Fibroblast of the aortic adventitia (primary cell): ENCODE results near the gene CAPN5. TPM values are rescaled to one million over a fixed set of nuclear protein-coding genes. Genes with fewer than 3 reads are reported as not detected.

ENCODE experiments used
- DNase-seq: peaks from one replicate; pipeline ENCODE4 v3.0.0-alpha.2; 2010; ENCODE audit warnings: low read depth
- H3K4me3 ChIP-seq: 2 replicates; pipeline ENCODE4 v1.5.1; 2011; ENCODE audit warnings: low read depth, mild to moderate bottlenecking, control low read depth, low read length, moderate library complexity
- CTCF ChIP-seq: IDR thresholded peaks from 2 replicates; pipeline ENCODE4 v1.5.1; 2011; ENCODE audit warnings: mild to moderate bottlenecking, low read length, control low read depth, inconsistent platforms; ENCODE audit not compliant: insufficient read depth
- total RNA-seq: library from RNA; depleted of rRNA; stranded (reverse); fragments of >200 nt; gene quantifications from 2 replicates; pipeline ENCODE4 v1.2.3, GENCODE V29; 2012; ENCODE audit warnings: low replicate concordance

The CAPN5 gene
- total RNA-seq, 1 donor = 31.0 TPM

DNA sequence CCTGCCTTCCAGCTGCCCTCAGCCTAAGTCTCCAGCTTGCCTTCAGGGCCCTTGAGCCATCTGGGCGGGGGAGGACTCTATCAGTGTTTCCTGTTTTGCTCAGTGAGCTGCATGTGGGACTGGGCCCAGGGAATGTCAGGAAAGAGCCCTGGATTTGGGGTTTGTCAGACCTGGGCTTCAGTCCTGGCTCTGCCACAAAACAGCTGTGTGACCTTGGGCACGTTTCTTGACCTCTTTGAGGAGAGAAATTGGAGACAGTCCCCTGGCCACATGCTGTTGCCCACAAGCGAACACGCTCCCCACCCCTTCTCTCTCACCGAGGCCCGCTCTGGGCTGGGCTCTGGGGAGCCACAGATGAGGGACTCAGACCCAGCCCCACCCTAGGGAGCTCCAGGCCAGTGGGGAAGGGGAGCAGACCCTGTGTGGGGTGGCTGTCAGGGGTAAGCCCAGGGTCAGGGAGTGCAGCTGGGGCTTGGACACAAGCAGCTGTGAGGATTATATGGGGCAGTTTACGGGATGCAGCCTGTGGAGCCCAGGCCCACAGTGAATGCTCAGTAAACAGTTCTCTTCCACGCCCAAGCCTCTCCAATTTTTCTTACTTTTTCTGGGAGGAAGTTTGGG, 73.6 kb downstream of the CAPN5 start:
- TF ChIP-seq CTCF = no peak
- H3K4me3 ChIP-seq = no peak overlapping the region
- peak; percentile 80 for DNase-seq

DNA sequence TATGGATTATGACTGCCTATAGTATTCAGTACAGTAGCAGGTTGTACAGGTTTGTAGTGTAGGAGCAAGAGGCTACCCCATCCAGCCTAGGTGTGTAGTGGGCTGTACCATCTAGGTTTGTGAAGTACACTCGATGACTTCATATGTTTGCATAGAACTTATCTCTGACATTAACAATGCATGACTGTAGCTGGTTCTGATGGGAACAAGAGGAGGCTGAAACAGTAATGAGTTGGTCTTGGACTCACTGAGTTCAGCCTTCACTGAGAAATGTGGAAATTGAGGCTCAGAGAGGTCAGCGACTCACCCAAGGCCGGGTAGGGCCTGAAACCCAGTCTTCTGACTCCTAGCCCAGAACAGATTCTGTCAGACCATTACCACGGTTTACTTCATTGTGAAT, 74.3 kb downstream of the CAPN5 start:
- H3K4me3 ChIP-seq = no peak overlapping the region
- DNase-seq = peak; percentile 78
- TF ChIP-seq CTCF = no peak

DNA sequence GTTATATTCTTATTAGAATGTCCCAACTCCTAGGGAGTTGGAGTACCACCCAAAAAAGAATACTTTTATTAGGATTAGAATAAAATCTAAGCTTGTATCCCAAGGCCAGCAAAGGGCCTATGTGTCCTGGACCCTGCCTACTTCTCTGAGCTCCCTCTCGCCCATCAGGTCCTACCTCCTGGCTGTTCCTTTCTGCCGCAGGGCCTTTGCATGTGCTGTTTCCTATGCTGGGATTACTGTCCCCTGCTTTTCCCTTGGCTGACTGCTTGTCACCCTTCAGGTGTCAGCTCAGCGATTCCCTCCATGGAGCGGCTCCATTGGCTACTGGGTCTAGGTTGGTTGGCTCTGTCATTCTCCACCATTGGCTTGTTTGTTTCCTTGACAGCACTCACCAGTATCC, 74.7 kb downstream of the CAPN5 start:
- TF ChIP-seq CTCF = no peak
- no peak for DNase-seq

DNA sequence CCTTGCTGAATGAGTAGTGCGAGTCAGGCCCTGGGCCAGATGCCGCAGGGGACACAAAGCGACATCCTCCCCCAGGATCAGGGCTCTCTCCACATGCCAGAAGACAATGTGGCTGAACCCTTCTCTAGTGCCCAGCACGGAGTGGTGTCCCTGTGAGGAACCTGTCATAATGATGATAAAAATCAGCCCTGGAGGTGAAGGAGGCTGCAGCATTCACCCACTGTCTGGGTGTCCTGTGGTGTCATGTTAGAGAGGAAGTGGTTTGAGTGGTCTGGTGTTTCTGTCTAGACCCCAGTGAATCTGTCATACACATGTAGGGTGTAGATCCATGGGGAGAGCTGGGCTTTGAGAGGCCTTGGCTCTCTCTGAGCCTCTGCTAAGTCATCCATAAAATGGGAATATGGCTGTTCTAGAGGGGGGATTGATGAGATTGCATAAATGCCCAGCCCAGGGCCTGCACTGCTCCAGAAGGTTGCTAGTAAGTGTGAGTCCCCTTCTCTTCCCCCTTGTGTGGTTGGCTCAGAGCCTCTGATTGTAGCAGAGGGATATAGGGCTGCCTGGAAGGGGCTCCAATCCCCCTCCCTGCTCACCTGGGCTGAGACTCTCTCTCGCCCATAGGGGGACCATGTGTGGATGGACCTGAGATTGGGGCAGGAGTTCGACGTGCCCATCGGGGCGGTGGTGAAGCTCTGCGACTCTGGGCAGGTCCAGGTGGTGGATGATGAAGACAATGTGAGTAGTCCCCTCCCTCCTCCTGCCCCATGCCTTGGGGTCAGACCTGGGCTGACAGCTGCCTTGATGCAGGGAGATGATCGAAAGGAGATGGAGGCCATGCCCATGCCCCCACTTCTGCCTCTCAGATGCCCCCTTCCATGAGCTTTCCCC, 75.6 kb downstream of the CAPN5 start:
- no peak for TF ChIP-seq CTCF
- H3K4me3 ChIP-seq = no peak overlapping the region
- no peak for DNase-seq

More for the DNA sequence above, 74.7 kb downstream of the CAPN5 start:
- no peak overlapping the region for H3K4me3 ChIP-seq

- TF ChIP-seq CTCF = no peak
- H3K4me3 ChIP-seq = no peak overlapping the region
- no peak for DNase-seq
Measured at GRCh38 chr11:77143405-77144020, 76.7 kb downstream of the CAPN5 start.

DNA sequence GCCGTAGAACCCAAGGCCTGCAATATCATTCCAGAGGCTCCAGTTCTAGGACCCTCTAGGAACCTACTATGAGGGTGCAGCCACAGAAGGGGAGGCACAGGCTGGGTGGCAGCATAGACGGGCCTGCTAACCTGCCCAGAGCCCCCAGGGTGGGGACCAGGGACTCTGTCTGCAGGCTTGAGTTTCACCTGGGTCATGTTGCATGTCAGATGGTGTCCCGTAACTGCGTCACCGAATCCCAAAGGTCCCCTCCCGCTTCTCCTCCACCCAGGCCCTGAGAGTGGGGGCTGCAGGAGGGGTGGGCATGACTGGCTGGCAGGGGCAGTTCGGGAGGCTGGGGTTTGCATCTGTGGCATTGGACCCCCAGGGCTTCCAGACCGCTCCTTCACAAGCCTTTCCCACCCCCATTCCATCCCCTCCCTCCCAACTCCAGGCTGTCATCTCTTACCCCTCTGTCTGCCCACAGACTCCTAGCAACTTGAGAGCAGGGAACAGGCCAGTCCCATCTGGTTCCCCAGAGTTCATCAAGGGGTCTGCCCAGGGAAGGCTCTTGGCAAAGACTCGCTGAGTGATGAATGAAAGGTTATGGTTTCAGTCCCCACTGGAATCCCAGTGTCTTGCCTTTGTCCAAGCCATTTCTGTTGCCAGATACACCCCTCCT, 77.6 kb downstream of the CAPN5 start:
- DNase-seq = no peak
- TF ChIP-seq CTCF = no peak
- H3K4me3 ChIP-seq = no peak overlapping the region
